ENCODE data around the gene TMEM97.

Gene TMEM97

DNA sequence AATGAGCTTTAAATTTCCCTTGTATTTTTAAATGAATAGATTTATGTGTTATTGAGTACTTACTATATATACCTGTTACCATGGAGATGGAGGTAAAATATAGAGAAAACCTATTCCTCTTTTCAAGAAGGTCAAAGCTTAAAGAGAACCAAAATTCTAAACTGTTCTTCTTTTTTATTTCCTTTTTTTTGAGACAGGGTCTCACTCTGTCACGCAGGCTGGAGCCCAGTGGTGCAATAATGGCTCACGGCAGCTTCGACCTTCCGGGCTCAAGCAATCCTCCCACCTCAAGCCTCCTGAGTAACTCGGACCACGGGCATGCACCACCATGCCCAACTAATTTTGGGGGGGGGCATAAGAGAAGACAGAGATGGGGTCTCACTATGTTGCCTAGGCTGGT is 25.0 kb upstream of the TMEM97 start:
- no peak overlapping the region for H3K4me3 ChIP-seq (replicated peaks; ENCODE audit: low read depth, low read length)
- DNase-seq (ENCODE audit: low read depth), result no peak
- TF ChIP-seq, protein P1, sequence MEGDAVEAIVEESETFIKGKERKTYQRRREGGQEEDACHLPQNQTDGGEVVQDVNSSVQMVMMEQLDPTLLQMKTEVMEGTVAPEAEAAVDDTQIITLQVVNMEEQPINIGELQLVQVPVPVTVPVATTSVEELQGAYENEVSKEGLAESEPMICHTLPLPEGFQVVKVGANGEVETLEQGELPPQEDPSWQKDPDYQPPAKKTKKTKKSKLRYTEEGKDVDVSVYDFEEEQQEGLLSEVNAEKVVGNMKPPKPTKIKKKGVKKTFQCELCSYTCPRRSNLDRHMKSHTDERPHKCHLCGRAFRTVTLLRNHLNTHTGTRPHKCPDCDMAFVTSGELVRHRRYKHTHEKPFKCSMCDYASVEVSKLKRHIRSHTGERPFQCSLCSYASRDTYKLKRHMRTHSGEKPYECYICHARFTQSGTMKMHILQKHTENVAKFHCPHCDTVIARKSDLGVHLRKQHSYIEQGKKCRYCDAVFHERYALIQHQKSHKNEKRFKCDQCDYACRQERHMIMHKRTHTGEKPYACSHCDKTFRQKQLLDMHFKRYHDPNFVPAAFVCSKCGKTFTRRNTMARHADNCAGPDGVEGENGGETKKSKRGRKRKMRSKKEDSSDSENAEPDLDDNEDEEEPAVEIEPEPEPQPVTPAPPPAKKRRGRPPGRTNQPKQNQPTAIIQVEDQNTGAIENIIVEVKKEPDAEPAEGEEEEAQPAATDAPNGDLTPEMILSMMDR (IDR thresholded peaks at IDR 0.05; ENCODE audit: low read length, missing control alignments), result no peak

DNA sequence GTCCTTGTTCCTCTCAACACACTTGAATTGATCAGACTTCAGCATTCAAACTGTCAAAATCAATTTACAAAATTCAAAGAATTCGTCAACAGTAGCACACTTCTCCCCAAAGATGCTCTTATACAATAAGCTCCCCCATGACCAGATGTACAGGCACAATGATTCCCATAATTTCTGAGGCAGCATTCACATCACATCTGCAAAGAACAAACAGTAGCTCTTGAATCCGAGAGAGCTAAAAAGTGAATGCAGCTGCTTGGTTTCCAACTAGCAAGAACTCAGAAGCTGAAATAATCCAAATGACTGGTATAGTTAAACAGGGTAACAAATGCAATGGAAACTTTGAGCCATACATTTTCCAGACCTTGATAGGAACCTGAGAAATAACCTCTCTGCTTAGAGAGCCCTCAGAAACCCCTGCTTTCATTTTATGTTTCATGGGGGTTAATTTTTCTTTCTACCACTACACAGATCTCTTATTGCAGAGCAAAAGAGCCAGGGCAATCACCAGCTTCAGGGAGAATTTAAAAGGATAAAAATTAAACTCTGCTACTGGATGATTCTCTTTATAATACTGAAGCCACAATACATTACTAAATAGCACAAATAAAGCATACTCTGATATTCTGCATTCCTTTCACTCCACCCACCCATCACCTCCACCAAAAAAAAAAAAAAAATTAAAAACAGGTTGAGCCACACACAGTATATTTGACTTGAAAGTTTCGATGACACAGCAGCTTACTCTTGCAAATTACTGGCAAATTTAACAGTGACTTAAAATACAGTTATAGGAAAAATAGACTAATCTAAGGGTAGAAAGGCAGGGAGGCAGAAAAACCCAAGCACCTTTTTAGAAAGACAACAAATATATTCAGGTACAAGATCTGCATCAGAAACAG is 23.1 kb upstream of the TMEM97 start:
- TF ChIP-seq, protein P1 (IDR thresholded peaks at IDR 0.05; ENCODE audit: low read length, missing control alignments), result no peak
- no peak overlapping the region for H3K4me3 ChIP-seq (replicated peaks; ENCODE audit: low read depth, low read length)
- no peak for DNase-seq (ENCODE audit: low read depth)

DNA sequence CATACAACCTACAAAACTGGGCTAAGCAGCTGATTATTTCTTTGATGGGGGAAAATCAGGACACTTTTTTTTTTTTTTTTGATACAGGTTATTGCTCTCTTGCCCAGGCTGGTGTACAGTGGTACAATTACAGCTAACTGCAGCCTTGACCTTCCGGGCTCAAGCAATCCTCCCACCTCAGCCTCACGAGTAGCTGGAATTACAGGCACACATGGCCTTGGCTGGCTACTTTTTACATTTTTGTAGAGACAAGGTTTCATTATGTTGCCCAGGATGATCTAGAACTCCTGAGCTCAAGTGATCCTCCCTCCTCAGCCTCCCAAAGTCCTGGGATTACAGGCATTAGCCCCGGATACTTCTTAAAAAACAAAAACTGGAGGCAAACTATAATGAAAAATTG is 20.6 kb upstream of the TMEM97 start:
- TF ChIP-seq, protein P1 (IDR thresholded peaks at IDR 0.05; ENCODE audit: low read length, missing control alignments), result no peak
- no peak overlapping the region for H3K4me3 ChIP-seq (replicated peaks; ENCODE audit: low read depth, low read length)
- no peak for DNase-seq (ENCODE audit: low read depth)

DNA sequence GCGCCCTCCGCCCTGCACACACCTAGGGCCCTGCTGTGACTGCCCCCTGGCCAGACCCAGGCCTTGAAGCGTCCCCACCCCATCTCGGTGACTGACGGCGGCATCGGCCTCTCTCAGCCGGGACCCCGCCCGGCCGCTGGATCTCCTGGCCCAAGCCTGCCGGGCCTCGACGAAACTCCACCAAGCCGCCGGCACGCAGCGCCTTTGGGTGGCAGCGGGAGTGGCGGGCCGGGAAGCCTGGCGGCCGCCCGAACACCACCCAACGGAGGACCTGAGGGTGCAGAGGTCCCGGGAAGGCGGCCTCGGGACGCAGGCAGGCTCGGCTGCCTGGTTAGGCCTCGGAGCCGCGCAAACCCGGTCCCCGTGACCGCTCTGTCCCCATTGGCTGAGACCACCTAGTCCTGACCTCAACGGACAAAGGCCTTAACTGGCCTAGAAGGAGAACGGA is 12.0 kb upstream of the TMEM97 start:
- no peak for DNase-seq (ENCODE audit: low read depth)
- TF ChIP-seq, protein P1 (IDR thresholded peaks at IDR 0.05; ENCODE audit: low read length, missing control alignments), result no peak
- no peak overlapping the region for H3K4me3 ChIP-seq (replicated peaks; ENCODE audit: low read depth, low read length)

DNA sequence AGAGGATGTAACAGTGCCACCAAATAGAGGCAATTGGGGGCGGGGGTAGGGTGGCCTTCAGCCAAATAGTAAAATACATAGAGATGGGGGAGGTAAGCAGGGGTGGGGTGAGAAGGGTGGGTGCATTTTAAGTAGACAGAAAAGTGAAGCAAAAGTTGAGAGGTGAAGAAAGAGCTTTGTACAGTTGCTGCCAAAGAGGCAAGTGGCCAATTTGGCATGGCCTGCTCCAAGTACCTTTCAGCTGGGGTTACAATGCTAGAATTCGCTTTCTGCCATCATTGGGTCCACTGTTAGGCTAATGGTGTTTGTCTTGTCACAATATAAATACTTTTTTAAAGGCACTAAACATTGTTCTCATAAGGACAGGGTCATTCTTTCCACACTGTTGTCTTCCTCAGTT is 5.2 kb upstream of the TMEM97 start:
- DNase-seq (ENCODE audit: low read depth), result no peak
- no peak overlapping the region for H3K4me3 ChIP-seq (replicated peaks; ENCODE audit: low read depth, low read length)
- TF ChIP-seq, protein P1 (IDR thresholded peaks at IDR 0.05; ENCODE audit: low read length, missing control alignments), result no peak

DNA sequence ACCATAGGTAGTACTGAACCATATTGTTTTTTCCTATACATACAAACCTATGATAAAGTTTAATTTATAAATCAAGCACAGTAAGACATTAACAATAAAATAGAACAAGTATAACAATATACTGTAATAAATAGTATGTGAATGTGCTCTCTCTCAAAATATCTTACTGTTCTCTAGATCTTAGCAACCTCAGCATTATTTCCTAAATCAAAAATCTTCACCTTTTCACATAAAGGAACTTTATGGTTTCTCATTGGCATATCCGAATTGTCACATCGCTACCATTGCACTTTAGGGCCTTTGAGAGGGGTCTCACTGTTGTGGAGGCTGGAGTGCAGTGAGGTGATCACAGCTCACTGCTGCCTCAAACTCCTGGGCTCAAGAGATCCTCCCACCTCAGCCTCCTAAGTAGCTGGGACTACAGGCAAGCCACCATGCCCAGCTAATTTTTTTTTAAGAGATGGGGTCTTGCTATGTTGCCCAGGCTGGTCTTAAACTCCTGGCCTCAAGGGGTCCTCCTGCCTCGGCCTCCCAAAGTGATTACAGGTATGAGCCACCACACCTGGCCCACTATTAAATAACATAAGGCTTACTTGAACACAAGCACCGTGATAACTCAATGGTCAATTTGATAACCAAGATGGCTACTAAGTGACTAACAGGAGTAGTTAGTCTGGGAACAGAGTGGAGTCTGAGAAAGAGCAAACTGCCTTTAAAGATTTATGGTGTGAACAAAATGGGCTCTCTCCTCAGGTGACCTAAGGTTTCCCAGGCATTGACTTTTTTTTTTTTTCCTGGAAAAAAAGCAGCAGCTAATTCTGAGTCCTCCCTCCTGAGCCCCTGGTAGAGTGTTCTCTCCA is 2.9 kb upstream of the TMEM97 start:
- no peak overlapping the region for H3K4me3 ChIP-seq (replicated peaks; ENCODE audit: low read depth, low read length)
- DNase-seq (ENCODE audit: low read depth), result no peak
- TF ChIP-seq, protein P1 (IDR thresholded peaks at IDR 0.05; ENCODE audit: low read length, missing control alignments), result no peak

Data from fibroblast of pulmonary artery (primary cell).